Stimulated activated CD4-positive, alpha-beta T cell treated with anti-CD3 and anti-CD28 coated beads, Interleukin-2, amount 100 ng/mL, for 4 hours (primary cell): ENCODE results near the gene SLC25A6.
"Not testable (repeated sequence)": the region's sequence is repeated elsewhere in the genome, so short reads cannot be mapped to it uniquely, and the experiment has no call there.

Source experiments
- DNase-seq: peaks from one replicate; pipeline ENCODE4 v3.0.0-alpha.2; 2020; ENCODE audit warnings: low read depth

The SLC25A6 gene

DNA sequence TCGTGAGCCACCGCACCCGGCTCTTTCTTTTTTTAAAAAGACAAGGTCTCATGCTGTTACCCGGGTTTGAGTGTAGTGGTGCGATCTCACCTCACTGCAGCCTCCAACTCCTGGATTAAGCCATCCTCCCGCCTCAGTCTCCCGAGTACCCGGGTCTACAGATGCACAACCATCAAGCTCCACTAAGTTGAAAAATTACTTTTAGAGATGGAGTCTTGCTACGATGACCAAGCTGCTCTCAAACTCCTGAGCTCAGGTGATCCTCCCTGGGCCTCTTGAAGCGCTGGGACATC, 2.0 kb downstream of the SLC25A6 start:
- no peak for DNase-seq

DNA sequence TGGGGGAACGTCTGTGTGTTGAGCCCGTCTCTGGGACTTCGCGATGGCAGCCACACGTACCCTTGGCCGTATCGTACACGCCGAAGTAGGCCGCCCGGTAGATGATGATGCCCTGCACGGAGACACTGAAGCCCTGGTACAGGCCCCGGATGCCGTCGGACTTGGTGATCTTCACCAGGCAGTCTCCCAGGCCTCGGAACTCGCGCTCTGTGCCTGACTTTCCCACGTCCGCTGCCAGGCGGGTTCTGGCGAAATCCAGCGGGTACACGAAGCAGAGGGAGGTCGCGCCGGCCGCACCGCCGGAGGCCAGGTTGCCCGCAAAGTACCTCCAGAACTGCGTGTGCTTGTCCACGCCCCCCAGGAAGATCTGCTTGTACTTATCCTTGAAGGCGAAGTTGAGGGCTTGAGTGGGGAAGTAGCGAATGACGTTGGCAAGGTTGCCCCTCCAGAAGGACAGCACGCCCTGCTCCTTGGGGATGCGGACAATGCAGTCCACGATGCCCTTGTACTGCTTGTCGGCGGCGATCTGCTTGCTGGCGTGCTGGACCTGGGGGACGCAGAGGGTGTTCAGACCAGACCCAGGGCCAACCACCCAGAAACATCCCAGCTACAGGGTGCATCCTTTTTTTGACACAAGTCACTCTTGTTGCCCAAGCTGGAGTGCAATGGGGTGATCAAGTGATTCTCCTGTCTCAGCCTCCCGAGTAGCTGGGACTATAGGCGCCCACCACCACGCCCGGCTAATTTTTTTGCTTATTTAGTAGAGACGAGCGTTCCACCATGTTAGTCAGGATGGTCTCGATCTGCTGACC, 2.5 kb downstream of the SLC25A6 start:
- no peak for DNase-seq

DNA sequence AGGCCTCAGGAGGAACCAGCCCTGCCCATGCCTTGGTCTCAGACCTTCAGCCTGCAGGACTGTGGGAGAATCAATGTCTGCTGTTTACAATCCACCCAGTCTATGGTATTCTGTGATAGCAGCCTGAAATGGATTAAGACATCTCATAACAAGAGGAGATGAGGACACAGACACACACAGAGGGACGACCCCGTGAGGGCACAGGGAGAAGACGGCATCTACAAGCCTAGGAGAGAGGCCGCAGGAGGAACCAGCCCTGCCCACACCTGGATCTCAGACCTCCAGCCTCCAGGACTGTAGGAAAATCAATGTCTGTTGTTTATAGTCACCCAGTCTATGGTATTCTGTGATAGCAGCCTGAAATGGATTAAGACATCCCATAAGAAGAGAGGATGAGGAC, 3.3 kb downstream of the SLC25A6 start:
- DNase-seq, result no peak

DNA sequence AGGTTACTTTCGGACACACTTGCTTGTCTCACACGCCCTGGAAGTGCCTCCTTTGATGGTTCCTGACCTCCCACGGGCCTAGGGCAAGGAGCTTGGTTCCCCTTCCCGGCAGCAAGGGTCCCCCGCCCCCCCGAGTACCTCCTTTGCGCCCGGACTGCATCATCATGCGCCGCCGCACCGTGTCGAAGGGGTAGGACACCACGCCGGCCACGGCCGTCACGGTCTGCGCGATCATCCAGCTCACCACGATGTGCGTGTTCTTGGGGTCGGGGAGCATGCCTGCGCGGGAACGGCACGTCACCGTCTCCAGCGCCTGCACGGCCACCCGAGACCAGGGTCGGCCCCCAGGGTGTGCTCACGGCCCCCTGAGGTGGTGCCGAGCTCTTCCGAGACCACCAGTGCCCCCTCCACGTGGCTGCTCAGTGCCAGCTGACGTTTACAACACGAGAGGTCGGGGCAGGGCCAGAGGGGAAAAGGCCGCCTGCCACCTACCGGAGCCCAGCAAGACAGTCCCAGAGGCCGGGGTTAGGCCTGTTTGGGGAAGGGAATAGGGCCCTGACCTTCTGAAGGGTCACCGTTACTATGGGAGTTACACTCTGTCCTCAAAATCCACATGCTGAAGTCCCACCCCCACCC, 4.7 kb downstream of the SLC25A6 start:
- no peak for DNase-seq

DNA sequence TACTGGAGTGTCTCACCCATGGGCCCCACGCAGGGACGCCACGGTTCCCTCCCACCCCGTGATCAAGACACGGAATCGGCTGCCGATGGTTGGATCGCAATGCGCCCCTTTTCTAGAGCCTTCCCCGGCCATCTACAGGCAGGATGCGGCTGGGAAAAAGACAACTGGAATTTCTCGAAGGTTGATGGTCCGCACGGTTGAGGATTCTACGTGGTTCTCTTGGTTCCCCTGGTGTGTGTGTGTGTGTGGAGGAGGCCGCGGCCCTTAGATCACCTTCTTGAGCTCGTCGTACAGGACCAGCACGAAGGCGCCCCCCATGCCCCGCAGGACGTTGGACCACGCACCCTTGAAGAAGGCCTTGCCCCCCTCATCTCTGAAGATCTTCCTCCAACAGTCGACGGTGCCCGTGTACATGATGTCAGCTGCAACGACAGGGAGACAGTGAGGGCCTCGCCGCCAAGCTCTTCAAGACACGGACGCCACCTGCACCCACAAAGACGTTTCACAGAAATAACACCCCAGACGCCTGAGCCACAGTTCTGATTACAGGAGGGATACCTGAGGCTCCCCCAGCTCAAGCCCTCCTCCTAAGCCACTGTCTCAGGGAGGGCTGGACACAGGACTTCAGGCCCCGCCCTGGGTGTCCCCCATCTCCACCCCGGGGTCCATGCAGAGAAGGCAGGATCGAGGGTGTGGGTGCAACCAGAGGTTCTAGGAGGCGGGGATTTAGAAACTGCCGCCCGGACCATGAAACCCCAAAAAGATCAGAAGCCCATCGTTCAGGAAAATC, 5.4 kb downstream of the SLC25A6 start:
- no peak for DNase-seq

DNA sequence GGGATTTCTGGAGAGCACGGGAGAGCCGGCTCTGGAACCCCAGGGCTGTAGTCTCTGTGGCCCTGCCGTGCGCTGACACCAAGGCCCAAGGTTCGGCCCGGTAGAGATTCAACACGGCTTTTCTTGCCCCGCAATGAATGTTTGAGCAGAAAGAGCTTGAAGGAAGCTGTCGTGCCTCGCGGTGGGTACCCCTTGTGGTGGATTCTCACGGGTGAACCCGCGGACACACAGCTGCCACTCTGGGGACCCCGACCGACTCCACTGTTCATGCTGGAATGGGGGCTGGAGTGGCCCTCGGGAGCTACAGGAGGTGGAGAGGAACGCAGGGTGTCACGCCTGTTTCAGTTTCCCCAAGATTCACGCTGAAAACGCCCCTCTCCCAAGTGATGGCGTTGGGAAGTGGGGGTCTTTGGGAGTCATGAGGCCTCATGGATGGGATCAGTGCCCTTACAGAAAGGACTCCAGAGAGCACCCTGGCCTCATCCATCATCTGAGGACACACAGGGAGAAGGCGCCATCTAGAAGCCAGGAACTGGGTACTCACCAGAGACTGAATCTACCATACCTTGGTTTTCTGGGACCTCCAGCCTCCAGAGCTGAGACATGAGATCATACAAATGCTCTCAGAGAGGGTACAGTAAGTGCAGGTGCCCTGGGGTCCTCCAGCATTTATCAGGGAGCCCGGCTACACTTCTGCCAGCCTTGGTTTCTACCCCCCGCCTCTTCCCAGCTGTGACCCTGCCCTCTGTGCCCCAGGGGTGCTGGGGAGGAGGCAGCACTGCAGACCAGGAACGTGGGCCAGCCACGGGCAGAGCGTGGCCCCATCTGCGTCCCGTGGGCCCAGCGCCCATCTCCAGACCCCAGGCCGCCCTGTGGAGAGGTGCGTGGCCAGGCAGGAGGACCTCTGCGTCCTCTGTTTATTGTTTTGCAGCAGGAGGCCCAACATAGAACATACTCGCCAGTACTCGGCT, 6.4 kb downstream of the SLC25A6 start:
- DNase-seq, result no peak

DNA sequence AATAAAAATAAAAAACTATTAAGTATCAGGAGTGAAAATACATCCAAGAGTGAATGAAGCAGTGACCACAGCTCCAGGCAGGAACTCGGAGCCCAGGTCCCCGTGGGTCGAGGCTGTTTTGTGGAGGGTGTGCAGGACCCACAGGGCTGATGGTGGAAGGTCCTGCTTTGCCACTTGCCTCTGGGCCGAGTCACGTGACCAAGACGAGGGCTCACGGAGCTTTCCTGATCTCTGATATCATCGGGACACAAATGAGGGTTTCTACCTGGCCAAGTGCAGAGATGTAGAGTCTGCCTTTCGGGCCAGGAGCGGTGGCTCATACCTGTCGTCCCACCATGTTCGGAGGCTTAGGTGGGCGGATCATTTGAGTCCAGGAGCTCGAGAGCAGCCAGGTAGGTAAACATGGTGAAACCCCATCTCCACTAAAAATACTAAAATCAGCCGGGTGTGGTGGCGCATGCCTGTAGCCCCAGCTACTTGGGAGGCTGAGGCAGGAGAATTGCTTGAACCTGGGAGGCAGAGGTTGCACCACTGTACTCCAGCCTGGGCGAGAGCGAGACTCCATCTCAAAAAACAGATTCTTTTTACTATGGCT, 7.2 kb downstream of the SLC25A6 start:
- DNase-seq, result no peak

DNA sequence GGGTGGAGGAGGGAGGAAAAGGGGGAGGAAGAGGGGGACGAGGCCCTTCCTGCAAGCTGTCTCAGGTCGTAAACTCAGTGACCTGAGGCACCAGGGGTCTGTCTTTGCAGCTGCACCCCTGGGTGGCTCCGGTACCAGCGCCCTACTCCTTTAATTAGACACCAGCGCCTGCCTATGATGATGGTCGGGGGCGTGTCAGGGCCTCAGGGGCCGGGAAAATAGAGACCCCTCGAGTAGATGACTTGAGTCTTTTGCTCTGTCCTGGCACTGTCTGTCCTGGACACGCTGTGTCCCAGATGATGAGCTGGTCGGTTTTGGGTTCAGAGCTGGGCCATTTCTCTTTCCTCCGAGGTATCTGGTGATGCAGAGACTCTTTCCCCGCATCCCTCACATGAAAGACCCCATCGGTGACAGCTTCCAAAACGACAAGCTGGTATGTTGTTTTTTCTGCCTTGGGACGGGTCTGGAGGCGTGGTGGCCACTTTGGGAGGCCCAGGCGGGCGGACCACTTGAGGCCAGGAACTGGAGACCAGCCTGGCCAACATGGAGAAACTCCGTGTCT, 11.2 kb downstream of the SLC25A6 start:
- no peak for DNase-seq

DNA sequence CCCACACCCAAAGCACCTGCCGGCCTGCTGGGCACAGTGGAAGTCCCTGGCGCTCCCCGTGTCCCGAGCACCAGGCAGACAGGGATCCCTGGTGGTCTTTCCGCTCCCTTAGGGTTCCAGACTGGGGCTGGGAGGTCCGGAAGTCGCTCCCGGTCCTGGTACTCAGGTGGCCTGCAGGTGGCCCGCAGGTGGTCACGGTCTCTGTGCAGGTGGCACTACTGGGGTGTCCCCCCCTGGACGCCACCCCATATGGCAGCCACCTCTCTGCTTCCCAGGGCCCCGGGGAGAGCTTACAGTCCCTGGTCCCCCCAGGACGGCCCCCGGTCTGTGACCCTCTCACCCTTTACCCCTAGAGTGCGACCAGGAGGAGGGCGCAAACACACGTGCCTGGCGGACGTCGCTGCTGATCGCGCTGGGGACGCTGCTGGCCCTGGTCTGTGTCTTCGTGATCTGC, 13.6 kb downstream of the SLC25A6 start:
- DNase-seq, result no peak

DNA sequence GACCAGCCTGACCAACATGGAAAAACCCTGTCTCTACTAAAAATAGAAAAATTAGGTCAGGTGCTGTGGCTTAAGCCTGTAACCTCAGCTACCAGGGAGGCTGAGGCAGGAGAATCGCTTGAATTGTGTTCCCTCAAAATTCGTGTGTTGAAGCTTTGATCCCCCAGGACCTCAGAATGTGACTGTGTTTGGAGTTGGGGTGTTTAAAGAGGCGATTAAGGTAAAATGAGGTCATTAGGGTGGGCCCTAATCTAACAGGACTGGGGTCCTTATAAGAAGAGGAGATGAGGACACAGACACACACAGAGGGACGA, 23.6 kb downstream of the SLC25A6 start:
- DNase-seq, result no peak

DNA sequence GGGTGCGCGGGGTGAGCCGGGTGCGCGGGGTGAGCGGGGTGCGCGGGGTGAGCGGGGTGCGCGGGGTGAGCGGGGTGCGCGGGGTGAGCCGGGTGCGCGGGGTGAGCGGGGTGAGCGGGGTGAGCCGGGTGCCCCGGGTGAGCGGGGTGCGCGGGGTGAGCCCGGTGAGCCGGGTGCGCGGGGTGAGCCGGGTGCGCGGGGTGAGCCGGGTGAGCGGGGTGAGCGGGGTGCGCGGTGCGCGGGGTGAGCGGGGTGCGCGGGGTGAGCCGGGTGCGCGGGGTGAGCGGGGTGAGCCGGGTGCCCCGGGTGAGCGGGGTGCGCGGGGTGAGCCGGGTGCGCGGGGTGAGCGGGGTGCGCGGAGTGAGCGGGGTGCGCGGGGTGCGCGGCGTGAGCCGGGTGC, 25.6 kb downstream of the SLC25A6 start:
- not testable (repeated sequence) for DNase-seq

DNA sequence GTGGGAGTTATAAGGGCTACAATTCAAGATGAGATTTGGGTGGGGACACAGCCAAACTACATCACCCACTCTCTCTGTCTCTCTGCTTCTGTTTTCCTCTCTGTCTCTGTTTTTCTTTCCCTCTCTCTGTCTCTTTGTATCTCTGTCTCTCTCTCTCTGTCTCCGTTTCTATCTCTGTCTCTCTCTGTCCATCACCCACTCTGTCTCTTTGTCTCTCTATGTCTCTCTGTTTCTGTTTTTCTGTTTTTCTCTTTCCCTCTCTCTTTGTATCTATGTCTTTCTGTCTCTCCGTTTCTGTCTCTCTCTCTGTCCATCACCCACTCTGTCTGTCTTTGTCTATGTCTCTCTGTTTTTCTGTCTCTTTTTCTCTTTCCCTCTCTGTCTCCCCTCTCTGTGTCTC, 30.0 kb downstream of the SLC25A6 start:
- no peak for DNase-seq

DNA sequence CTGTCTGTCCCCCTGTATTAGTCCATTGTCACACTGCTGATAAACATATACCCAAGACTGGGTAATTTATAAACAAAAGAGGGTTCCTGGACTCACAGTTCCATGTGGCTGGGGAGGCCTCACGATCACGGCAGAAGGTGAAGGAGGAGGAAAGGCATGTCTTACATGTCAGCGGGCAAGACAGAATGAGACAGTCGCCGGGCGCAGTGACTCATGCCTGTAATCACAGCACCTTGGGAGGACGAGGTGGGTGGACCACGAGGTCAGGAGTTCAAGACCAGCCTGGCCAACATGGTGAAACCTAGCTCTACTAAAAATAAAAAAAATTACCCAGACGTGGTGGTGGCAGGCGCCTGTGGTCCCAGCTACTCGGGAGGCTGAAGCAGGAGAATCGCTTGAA, 30.6 kb downstream of the SLC25A6 start:
- no peak for DNase-seq

DNA sequence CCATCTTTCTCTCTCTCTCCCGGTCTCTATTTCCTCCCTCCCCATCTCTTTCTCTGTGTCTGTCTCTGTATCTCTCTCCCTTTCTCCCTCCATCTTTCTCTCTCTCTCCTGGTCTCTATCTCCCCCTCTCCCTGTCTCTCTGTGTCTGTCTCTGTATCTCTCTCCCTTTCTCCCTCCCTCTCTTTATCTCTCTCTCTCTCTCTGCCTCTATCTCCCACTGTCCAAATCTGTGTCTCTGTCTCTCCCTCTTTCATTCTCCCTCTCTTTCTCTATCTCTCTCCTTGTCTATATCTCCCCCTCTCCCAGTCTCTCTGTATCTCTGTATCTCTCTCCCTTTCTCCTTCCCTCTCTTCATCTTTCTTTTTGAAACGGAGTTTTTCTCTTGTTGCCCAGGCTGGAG, 31.7 kb downstream of the SLC25A6 start:
- no peak for DNase-seq

DNA sequence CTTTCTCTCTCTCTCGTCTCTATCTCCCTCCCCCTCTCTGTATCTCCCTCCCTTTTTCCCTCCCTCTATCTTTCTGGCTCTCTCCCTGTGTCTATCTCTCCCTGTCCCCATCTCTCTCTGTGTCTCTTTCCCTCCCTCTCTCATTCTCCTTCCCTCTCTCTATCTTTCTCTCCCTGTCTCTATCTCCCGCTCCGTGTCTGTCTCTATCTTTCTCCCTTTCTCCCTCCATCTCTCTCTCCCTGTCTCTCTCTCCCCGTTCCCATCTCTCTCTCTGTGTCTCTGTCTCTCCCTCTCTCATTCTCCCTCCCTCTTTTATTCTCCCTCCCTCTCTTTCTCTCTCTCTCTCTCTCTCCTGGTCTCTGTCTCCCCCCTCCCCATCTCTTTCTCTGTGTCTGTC, 32.4 kb downstream of the SLC25A6 start:
- DNase-seq, result no peak

DNA sequence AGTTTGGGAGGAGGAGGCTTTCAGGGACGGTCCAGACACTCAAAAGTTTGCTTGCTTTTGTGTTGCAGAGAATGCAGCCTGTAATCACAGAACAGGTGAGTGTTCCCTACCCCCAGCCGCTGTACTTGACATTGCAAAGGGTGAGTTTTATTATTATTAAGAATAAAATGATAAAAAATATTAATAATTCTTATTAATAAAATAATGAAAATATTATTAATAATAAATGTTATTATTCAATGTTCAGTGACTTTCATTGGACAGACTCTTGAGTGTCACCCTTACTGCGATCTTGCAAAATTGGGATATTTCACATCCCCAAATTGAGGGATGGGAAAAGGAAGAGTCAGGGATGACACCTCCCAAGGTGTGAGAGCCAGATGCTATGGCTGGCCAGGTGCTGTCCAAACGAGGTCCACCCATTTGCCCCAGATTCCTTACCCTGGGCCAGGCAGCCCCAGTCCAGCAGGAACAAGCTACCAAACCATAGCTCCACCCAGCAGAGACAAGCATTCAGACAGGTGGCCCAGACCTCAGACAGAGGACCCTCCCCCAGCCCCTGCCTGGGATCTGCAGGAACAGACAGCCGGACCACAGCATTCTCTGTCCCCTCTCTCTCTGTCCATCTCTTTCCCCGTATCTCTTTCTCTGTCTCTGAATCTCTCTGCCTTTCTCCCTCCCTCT, 33.0 kb downstream of the SLC25A6 start:
- DNase-seq, result no peak

DNA sequence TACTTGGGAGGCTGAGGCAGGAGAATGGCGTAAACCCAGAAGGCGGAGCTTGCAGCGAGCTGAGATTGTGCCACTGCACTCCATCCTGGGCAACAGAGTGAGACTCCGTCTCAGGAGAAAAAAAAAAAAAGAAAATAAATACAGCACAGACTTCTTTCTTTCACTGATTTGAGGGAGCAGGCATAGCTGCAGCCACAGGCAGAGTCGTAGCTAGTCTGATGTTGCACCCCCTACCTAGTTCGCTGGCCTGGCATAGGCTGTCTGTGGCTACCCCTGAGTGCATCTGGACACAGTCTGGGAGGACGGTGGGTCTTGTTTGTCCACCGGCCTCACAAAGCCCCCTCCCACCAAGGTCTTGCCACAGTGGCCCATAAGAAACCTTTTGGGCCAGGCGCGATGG, 33.9 kb downstream of the SLC25A6 start:
- no peak for DNase-seq

DNA sequence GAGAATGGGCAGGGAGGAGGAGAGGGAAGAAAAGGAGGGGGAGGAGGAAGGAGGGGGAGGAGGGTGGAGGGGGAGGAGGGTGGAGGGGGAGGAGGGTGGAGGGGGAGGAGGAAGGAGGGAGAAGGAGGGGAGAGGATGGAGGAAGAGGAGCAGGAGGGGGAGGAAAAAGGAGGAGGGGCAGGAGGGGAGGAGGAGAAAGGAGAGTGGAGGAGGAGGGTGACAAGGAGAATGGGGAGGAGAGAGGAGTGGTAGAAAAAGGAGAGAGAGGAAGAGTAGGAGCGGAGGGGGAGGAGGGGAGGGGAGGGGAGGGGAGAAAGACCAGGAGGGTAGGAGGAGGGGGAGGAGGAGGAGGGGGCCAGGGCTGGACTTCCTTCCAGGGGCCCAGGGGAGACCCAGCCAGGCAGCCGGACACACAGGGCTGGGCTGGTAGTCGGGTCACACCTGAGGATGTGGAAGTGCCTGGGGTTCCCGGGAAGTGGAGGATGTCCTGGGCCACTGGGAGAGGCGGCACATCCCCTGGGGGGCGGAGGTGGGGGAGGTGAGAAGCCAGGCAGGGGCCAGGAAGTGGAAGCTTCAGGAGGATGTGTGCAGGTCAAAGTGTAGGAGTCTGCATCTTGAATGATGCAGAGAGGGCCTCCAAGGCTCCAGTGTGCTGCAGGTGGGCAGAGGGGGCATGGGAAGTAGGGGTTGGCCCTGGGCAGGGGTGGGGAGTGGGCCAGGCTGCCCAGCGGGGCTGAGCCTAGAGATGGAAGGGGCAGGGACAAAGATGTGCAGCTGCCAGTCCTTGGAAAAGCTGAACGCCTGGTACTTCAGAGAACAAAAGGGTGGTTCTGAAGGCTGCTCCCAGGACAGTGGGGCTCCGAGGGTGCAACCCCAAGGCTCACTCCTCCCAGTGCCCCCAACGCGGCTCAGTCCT, 36.5 kb downstream of the SLC25A6 start:
- DNase-seq, result no peak
